ENCODE data around the gene ZNF428.
"Not testable (repeated sequence)": the region's sequence is repeated elsewhere in the genome, so short reads cannot be mapped to it uniquely, and the experiment has no call there.

ZNF428 gene

DNA sequence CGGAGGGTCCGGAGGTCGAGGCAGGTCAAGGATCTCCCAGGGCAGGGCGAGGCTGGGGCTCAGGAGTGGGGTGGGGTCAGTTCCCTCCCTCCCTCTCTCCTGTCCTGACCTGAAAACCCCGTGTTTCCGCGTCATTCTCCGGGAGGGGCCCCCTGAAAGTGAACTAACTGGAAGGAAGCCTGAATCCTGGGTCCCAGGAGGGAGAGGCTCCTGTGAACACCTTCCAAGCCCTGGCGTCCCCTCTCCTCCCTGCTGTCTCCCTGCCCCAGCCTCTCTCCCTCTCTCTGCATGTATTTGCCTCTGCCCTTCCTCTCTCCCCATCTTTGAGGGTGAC is 21.0 kb upstream of the ZNF428 start:
- in situ Hi-C loops (cut with HindIII; ENCODE audit: low sequenced_read_pairs) = no loop called here

- in situ Hi-C loops (cut with HindIII; ENCODE audit: low sequenced_read_pairs) = no loop called here
Observed at GRCh38 chr19:43639519-43640423, 20.3 kb upstream of the ZNF428 start, which contains the start of gene CADM4. Gene CADM4, minus strand, starts transcription at chr19:43639850. Its CDS starts 60 bp downstream, at chr19:43639790.

- in situ Hi-C loops (cut with HindIII; ENCODE audit: low sequenced_read_pairs) = no loop called here
Observed at GRCh38 chr19:43638995-43639518, 19.6 kb upstream of the ZNF428 start.

DNA sequence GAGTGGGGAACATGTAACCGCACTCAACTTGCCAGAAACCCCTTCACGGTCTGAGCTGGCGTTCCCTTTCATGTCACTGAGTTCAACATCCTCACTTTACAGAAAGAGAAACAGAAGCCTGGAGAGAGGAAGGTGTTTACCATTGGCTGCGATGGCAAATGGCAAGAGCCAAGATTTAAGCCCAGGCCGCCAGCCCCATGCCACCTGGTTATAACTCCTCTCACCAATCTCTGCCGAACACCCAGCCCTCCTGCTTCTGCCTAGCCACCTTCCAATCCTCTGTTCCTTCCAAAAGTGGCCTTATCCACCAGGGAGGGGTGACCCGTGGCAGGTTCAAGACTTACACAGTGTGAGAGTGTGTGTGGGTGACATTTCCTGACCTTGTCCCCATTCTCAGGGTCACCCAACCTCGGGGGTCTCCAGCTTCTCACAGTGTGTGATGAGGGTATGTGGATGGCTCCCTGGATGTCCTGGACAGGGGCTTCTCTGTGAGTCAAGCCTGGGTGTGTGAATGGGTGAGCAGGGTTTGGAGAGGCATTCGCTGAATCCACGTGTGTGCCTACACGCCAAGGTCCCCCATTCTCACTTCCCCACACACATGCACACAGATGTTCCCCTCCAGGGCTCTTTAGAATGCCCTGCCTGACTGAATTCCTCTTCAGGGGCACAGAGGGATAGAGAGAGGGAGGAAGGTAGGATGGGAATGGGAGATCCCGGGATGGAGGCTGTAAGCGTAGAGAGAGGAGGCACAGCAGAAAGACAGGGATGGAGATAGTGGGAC is 19.0 kb upstream of the ZNF428 start:
- in situ Hi-C loops (cut with HindIII; ENCODE audit: low sequenced_read_pairs) = no loop called here

GRCh38 chr19:43636121-43636683 is 16.8 kb upstream of the ZNF428 start:
- in situ Hi-C loops (cut with HindIII; ENCODE audit: low sequenced_read_pairs) = no loop called here

DNA sequence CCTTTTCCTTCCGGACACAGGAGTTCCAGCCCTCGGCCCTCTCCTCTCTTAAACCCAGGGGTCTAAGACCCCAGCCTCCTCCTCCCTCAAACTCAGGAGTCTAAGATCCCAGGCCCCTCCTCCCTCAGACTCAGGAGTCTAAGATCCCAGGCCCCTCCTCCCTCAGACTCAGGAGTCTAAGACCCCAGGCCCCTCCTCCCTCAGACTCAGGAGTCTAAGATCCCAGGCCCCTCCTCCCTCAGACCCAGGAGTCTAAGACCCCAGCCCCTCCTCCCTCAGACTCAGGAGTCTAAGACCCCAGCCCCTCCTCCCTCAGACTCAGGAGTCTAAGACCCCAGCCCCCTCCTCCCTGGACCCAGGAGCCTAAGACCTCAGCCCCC is 16.1 kb upstream of the ZNF428 start:
- in situ Hi-C loops (cut with HindIII; ENCODE audit: low sequenced_read_pairs) = not testable (repeated sequence)

- in situ Hi-C loops (cut with HindIII; ENCODE audit: low sequenced_read_pairs) = no loop called here
Observed at GRCh38 chr19:43634872-43635560, 15.6 kb upstream of the ZNF428 start.

GRCh38 chr19:43634506-43634871 is 15.1 kb upstream of the ZNF428 start:
- in situ Hi-C loops (cut with HindIII; ENCODE audit: low sequenced_read_pairs) = no loop called here

DNA sequence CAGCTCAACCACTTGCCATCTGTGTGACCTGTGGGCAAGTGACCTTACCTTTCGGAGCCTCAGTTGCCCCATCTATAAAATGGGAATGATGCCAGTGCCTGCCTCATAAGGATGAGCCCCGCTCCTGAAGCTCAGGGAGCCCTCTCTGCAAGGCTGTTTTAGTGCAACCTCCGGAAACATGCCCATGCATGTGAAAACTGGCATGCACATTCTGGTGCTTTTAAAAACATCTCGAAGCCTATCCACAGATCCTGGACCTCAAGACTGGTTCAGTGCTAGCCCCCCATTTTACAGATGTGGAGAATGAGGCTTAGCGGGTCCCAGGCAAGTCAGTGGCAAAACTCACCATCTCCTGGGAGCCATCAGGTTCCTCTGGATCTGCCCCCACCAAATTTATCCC is 14.6 kb upstream of the ZNF428 start:
- in situ Hi-C loops (cut with HindIII; ENCODE audit: low sequenced_read_pairs) = no loop called here

- in situ Hi-C loops (cut with HindIII; ENCODE audit: low sequenced_read_pairs) = no loop called here
Observed at GRCh38 chr19:43633520-43633919, 14.1 kb upstream of the ZNF428 start.

GRCh38 chr19:43631491-43631890 is 12.1 kb upstream of the ZNF428 start:
- in situ Hi-C loops (cut with HindIII; ENCODE audit: low sequenced_read_pairs) = no loop called here

DNA sequence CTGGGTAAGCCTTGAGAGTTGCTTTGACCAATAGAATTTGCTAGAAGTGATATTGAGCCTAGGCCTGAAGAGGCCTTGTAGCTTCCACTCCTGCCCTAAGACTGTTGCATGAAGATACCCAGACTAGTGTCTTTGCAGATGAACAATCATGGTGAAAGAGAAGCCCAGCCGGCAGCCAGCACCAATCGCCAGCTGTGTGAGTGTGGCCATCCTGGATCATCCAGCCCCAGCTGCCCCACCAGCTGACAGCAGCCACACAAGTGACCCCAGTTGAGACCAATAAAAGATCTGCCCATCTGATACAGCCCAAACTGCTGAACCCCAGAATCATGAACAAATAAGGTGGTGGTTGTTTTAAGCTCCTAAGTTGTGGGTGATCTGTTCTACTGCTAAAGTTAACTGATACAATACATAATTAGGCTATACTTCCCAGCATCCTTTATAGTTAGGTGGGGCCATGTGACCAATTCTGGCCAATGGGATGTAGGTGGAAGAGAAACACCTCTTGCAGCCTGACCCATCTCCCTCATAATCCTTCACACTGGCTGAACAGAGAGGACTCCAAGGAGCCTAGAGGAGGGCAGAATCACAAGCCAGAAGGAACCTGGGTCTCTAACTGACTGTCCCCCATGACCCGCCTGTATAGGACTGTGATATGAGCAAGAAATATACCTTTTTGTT is 9.4 kb upstream of the ZNF428 start:
- in situ Hi-C loops (cut with HindIII; ENCODE audit: low sequenced_read_pairs) = no loop called here

DNA sequence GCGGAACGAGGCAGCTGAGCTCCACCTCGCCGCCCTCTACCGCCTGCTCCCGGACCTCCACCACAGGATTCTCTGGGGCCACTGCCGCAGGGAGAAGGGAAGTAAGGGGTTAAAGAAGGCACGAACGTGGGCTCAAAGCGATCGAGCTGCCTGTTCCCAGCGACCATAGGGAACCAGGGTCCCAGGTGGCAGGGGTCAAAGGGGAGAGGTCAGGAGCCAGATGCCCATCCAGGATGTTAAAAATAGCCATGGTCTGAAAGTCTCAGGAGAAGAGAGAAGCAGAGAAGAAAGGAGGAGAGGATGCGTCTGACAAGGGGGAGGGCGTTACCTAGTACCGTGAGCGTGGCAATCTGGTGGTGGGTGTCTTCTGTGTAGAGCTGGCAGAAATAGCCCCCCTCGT is 7.4 kb upstream of the ZNF428 start:
- in situ Hi-C loops (cut with HindIII; ENCODE audit: low sequenced_read_pairs) = no loop called here

DNA sequence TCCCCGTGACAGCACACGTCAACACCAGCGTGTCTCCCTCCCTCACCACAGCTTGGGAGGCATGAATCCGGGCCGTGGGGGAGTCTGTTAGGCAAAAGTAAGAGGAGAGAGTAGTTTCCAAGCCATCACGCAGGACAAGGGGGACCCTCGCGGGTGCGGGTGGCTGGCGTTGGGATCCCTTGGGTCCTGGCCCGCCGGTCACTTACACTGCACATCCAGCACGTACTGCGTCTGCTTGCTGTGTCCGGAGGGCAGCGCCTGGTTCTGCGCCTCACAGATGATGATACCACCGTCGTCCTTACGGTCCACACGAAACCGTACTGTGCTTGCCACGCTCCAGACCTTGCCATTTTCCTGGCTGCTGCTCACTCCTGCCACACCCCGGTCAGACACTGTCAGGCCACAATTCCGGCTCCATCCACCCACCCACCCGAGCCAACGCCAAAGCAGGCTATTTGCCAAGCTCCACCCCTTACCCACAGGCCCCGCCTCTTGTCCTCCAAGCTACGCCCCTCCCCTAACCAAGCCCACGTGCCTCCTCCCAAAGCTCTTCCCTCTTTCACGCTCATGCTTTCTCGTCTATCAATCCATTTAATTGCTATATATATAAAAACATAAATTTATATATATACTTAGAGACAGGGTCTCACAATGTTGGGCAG is 6.6 kb upstream of the ZNF428 start:
- in situ Hi-C loops (cut with HindIII; ENCODE audit: low sequenced_read_pairs) = no loop called here

DNA sequence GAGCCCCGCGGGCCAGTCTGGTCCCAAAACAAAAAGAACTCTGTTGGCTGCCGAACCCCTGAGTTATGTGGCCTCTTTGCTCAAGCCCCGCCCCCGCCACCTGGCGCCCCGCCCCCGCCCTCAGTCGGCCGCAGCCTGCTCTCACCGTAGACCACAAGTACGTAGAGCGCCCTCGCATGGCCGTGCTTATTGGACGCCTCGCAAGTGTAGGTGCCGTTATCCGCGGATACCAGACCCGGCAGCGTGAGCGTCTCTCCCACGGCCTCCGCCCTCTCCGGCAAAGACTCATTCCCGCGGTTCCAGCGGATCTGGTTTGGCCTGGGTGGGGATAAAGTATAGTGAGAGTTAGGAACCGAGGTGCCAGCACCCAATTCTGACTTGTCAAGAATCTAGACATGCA is 5.5 kb upstream of the ZNF428 start:
- in situ Hi-C loops (cut with HindIII; ENCODE audit: low sequenced_read_pairs) = no loop called here

DNA sequence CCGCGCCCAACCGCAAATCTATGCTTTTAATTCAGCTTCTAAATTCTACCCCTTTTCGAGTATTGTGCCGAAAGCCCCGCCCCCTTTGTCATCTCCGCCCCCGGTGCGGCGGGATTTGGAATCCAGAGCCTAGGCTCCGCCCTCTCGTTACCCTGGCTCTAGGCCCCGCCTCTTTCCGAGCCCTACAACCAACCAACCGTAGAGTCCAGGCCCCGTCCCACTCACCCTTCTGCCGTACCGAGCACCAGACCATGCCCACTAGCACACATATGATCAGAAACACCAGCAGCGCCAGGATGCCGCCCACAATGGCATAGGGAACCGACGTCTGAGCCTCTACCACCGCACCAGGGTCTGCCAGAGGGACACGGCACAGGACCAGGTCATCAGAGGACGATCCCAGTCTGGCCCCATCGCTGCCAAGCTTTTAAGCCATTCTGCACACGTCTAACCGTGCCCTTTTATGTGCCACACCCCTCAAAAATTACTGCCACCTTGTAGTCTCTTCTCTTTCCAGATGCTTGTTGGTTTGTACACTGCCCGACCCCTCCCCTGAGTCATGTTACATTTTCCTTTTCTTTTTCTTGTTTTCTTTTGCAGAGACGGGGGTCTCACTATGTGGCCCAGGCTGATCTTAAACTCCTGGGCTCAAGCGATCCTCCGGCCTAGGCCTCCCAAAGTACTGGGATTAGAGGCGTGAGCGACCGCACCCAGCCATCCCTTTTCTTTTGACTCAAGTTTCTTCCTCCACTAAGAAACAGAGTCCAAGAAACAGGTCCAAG is 4.7 kb upstream of the ZNF428 start:
- in situ Hi-C loops (cut with HindIII; ENCODE audit: low sequenced_read_pairs) = no loop called here

DNA sequence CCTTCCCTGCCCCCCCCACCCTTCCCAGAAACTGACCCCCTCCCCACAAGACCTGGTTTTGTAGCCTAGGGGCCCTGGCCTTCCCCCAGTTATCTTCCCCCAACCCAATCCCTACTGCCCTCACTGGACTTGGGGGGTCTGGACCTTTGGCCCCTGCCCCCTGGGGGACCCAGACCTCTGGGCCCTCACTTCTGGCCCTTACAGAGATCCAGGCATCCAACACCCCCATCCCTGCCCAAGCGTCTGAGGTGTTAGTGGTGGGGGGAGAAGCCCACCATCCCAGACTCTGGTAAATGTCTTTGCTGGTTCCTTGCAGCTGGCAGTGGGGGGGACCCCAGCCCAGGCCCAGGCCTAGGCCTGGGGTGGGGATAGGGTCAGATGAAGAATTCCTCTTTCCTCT is 3.5 kb upstream of the ZNF428 start:
- in situ Hi-C loops (cut with HindIII; ENCODE audit: low sequenced_read_pairs) = no loop called here

- in situ Hi-C loops (cut with HindIII; ENCODE audit: low sequenced_read_pairs) = no loop called here
Observed at GRCh38 chr19:43622070-43622469, 2.6 kb upstream of the ZNF428 start.

Measured in DLD1 (cell line).